Measurements from ENCODE around the gene ZNF8.
"Not testable (repeated sequence)": the region's sequence is repeated elsewhere in the genome, so short reads cannot be mapped to it uniquely, and the experiment has no call there.

ZNF8 gene

DNA sequence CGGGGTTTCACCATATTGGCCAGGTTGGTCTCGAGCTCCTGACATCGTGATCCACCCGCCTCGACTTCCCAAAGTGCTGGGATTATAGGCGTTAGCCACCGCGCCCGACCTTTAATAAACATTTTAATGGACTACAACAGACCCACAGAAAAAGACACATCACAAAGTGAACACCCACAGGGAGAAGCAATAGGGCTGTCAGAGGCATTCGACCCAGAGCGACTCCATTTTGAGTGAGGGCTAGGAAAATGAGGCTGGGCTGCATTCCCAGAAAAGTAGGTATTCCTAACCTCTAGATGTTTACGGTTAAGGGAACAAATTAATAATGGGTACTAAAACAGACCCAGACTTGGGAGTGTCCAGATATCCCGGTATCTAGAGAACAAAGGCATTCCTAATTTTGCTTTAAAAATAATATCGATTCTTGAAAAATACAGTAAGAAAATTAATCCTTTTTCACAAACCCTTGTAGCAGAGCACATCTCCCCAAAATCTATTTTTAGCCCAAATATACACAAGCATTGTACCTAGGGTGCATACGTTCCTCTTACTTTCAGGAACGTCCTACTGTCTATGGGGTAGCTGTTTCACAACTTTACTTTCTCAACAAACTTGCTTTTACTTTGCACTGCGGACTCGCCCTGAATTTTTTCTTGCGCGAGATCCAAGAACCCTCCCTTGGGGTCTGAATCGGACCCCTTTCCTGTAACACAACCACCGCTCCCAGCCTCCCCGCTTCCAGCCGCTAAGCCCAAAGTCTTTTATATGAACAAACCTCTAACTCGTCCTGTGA, 811 bp upstream of the ZNF8 start:
- Mint-ChIP-seq H3K4me3 (peak overlapping the region; percentile 96), H3K36me3 (peaks cover 22% of the 10 kb centered on the region), H3K9me3 (ENCODE audit: low read depth) (no peaks in the 10 kb centered on the region), H3K27me3 (no peaks in the 10 kb centered on the region), H3K4me1 (ENCODE audit: low read depth) (peaks cover 47% of the 10 kb centered on the region), H3K27ac (peak overlapping the region; percentile 96)

DNA sequence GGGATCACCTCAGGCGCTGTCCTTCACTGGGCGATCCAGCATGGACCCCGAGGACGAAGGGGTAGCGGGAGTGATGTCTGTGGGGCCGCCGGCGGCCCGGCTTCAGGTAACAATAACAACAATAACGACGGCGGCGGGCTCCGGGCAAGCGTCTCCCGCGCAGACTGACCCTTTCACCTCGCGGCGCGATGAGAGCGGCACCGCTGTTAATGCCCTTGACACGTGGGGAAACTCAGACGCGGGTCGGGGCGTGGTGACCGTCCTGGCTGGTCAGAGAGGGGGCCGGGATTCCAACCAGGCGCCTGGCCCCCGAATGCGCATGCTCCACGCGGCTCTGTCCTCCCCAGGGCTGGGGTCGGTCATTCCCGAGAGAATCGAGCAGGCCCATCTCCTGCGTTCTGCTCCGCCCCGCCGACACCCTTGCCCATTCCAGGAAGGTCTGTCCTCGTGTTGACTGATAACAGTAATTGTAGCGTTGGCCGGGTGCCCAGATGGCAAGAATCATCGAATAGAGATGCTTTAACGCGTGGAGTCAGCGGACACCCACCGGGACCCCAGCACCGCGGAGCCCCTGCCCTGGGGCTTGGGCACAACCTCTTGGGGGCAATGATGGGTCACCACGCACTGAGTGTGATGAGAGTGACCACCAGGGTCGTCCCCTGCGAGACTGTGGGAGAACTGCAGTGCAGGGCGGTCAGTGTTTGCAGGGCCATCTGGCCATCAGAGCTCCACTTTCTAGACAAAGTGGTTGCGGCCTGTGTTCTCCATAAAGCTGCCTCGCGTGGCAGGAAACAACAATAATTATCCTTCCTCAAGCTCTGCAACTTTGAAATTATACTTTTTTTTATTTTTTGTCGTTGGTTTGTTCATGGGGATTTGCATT, 528 bp downstream of the ZNF8 start:
- peak overlapping the region; percentile 96 for H3K27ac Mint-ChIP-seq
- peaks cover 20% of the 10 kb centered on the region for H3K36me3 Mint-ChIP-seq
- peak overlapping the region; percentile 96 for H3K4me3 Mint-ChIP-seq
- peaks cover 47% of the 10 kb centered on the region for H3K4me1 Mint-ChIP-seq (ENCODE audit: low read depth)
- H3K9me3 Mint-ChIP-seq (ENCODE audit: low read depth): no peaks in the 10 kb centered on the region
- no peaks in the 10 kb centered on the region for H3K27me3 Mint-ChIP-seq

DNA sequence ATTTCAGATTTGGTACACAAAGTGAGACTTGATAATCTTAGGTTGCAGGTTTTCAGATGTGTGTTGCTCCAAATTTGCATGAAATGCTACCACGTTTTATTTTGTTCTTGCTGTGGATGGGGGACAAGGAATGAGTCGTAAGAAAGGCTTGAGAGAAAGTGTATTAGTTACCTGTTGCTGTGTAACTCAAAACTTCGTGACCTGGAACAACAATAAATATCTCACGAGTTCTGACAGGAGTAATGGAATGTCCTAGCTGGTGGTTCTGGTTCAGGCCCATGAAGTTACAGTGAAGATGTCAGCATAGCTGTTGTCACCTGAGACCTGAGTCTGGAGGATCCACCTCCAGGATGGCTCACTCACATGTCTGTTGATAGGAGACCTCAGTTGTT, 1.2 kb downstream of the ZNF8 start:
- Mint-ChIP-seq H3K36me3 (peaks cover 14% of the 10 kb centered on the region), H3K27ac (peak overlapping the region; percentile 96)

DNA sequence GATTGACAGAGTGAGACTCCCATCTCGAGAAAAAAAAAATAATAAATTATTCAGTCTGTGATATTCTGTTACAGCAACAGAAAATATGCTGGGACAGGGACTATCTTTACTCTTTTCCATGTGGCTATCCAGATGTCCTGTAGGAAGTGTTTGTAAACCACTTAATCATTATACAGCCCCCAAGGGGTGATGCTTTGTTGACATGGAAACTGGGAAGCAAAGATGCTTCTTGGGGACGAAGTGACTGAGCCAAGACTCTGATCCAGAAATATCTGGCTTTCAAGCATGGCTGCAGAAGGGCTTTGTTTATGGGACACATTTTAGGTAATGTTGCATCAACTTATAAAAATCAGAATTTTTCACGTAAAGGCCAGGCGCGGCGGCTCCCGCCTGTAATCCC, 5.4 kb downstream of the ZNF8 start:
- H3K4me1 Mint-ChIP-seq (ENCODE audit: low read depth): peaks cover 30% of the 10 kb centered on the region
- H3K4me3 Mint-ChIP-seq: no peak overlapping the region
- no peaks in the 10 kb centered on the region for H3K9me3 Mint-ChIP-seq (ENCODE audit: low read depth)
- H3K36me3 Mint-ChIP-seq: peaks cover 16% of the 10 kb centered on the region
- no peak overlapping the region for H3K27ac Mint-ChIP-seq
- no peaks in the 10 kb centered on the region for H3K27me3 Mint-ChIP-seq

More for the DNA sequence above, 1.2 kb downstream of the ZNF8 start:
- Mint-ChIP-seq H3K27me3 (no peaks in the 10 kb centered on the region), H3K4me1 (ENCODE audit: low read depth) (peaks cover 47% of the 10 kb centered on the region), H3K4me3 (peak overlapping the region; percentile 96), H3K9me3 (ENCODE audit: low read depth) (no peaks in the 10 kb centered on the region)

DNA sequence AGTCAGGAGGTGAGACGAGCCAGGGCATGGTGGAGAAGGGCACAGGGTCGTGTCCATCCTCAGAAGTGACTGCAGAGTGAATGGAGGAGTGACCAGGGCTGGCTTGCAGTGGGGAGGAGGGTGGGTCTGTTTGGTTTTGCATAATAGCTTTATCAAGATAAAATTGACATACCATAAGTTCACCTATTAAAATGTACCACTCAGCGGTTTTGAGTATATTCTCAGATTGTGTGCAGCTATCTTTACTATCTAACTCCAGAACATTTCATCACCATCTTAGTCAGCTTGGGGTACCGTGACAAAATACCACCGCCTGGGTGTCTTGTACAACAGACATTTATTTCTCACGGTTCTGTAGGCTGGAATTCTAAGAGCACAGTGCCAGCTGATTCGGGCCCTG, 13.2 kb downstream of the ZNF8 start:
- Mint-ChIP-seq H3K36me3 (peaks cover 42% of the 10 kb centered on the region), H3K27ac (no peak overlapping the region), H3K9me3 (ENCODE audit: low read depth) (peaks cover 4% of the 10 kb centered on the region), H3K4me1 (ENCODE audit: low read depth) (peaks cover 2% of the 10 kb centered on the region), H3K27me3 (no peaks in the 10 kb centered on the region), H3K4me3 (no peak overlapping the region)

DNA sequence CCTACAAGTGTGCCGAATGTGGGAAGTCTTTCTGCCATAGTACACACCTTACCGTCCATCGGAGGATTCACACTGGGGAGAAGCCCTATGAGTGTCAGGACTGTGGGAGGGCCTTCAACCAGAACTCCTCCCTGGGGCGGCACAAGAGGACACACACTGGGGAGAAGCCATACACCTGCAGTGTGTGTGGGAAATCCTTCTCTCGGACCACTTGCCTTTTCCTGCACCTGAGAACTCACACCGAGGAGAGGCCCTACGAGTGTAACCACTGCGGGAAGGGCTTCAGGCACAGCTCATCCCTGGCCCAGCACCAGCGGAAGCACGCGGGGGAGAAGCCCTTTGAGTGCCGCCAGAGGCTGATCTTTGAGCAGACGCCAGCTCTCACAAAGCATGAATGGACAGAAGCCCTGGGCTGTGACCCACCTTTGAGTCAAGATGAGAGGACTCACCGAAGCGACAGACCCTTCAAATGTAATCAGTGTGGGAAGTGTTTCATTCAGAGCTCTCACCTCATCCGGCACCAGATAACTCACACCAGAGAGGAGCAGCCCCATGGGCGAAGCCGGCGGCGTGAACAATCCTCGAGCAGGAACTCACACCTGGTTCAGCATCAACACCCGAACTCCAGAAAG, 16.1 kb downstream of the ZNF8 start:
- Mint-ChIP-seq H3K27me3 (no peaks in the 10 kb centered on the region), H3K4me1 (ENCODE audit: low read depth) (peaks cover 4% of the 10 kb centered on the region), H3K4me3 (no peak overlapping the region), H3K36me3 (peaks cover 42% of the 10 kb centered on the region), H3K27ac (no peak overlapping the region), H3K9me3 (ENCODE audit: low read depth) (peaks cover 4% of the 10 kb centered on the region)

DNA sequence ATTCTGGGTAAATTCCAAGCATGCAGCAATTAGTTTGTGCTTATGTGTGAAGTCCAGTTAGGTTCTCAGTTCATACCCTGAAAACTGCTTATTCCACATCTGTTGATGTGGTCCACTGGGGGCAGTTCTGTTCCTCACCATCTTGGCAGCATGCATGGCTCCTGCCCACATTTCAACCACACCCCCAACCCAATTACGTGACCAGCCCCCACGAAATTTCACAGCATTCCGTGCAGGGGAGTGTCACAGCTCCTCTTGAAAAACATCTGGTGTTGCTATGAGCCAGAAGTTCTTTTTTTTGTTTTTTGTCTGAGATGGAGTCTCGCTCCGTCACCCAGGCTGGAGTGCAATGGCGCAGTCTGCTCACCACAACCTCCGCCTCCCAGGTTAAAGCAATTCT, 17.3 kb downstream of the ZNF8 start:
- H3K27me3 Mint-ChIP-seq: no peaks in the 10 kb centered on the region
- H3K9me3 Mint-ChIP-seq (ENCODE audit: low read depth): peaks cover 4% of the 10 kb centered on the region
- H3K4me1 Mint-ChIP-seq (ENCODE audit: low read depth): peaks cover 4% of the 10 kb centered on the region
- no peak overlapping the region for H3K4me3 Mint-ChIP-seq
- peaks cover 47% of the 10 kb centered on the region for H3K36me3 Mint-ChIP-seq
- H3K27ac Mint-ChIP-seq: no peak overlapping the region

DNA sequence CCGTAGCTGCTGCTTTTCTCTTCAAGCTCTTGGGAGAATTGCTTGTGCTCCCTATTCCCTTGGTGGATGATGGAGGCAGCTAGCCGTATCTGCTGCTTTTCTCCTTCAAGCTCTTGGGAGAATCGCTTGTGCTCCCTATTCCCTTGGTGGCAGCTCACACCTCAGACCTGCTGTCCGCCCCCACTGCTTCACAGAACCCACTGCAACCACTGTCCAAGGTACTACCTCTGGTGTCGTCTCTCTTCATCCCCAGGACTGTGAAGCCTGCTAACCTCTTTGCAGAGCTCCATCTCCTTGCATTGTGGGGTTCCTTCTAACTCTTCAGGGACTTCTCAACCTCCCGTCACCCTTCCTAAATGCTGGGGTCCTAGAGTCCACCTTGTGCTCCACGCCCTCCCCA, 21.9 kb downstream of the ZNF8 start:
- Mint-ChIP-seq H3K27ac (no peak overlapping the region), H3K27me3 (no peaks in the 10 kb centered on the region), H3K36me3 (peaks cover 21% of the 10 kb centered on the region), H3K4me3 (no peak overlapping the region), H3K9me3 (ENCODE audit: low read depth) (no peaks in the 10 kb centered on the region), H3K4me1 (ENCODE audit: low read depth) (peaks cover 16% of the 10 kb centered on the region)

DNA sequence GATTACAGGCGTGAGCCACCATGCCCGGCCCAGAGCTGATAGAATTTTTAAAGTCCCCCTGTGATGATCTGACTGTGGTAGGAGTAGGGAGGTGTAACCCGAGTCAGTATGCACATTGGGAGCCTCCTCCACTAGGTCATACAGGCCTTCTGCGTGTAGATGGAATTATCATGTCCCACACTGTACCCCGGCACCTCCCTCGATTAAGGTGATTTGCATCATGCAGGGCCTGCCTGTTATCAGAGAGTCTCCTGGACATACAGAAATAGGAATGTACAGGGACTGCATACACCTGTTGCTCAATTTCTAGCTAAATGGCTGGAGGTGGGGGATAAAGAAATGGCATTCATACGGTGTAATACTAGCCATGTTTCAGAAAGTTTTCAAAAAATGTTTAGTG, 25.5 kb downstream of the ZNF8 start:
- H3K9me3 Mint-ChIP-seq (ENCODE audit: low read depth): no peaks in the 10 kb centered on the region
- peak overlapping the region; percentile 98 for H3K27ac Mint-ChIP-seq
- H3K27me3 Mint-ChIP-seq: no peaks in the 10 kb centered on the region
- peak overlapping the region; percentile 96 for H3K4me3 Mint-ChIP-seq
- peaks cover 46% of the 10 kb centered on the region for H3K4me1 Mint-ChIP-seq (ENCODE audit: low read depth)
- peaks cover 25% of the 10 kb centered on the region for H3K36me3 Mint-ChIP-seq

DNA sequence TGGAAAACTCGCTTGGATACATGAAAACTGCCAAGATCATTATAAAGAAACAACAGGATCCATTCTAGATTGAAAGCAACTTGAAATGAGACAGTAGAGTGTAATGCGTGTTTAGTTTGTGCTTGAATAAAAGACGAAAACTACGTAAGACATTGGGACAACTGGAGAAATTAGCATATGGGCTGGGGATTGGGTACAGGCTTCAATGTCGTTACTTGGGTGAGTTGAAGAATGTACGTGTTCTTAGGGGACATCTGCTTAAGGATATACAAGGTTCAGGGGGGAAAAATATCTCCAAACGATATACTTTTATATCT, 26.0 kb downstream of the ZNF8 start:
- peak overlapping the region; percentile 98 for H3K27ac Mint-ChIP-seq
- H3K4me1 Mint-ChIP-seq (ENCODE audit: low read depth): peaks cover 48% of the 10 kb centered on the region
- no peaks in the 10 kb centered on the region for H3K9me3 Mint-ChIP-seq (ENCODE audit: low read depth)
- H3K4me3 Mint-ChIP-seq: peak overlapping the region; percentile 96
- H3K36me3 Mint-ChIP-seq: peaks cover 26% of the 10 kb centered on the region
- no peaks in the 10 kb centered on the region for H3K27me3 Mint-ChIP-seq

DNA sequence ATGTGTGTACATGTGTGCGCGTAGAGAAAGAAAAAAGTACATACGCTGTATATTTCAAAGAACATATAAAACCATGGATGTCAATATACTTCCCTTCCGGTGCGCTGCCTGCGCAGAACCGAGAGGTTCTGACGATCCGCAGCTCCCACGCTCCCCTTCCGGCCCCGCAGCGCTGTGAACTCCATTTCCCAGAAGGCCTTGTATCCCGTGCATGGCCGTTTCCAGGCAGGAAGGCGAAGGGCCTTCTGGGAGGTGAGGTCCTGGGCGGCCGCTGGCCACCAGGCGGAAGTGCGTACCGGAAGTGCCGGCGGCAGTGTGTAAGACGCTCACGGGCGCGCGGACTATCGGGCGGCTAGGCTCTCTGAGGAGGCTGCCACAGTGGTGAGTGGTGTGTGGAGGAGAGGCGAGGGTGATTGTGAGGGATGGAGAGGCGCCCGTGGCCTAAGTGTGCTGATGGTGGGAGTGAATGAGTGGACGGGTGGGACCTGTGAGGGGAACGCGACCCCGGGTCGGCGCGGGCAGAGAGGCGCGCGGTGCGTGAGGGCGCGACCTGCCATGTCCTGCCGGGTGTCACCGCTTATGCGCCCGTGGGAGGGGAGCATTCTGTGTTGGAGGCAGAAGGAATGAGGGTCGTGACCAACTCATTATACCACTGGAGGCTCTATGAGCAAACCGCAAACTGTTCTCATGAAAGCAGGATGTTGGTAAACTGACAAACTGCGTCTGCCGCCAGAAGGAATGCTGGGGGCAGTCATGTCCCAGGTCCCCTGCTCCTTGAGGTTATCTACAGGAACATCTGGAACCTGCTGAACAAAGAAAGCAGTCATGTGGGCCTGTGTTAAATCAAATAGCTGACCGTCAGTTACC, 26.5 kb downstream of the ZNF8 start, which contains the start of gene ERVK3-1:
Gene ERVK3-1 (plus strand): TSS at position 313 of the 867 bp plus-strand sequence. CDS start 6,792 bp downstream, outside the sequence.
- H3K27me3 Mint-ChIP-seq: no peaks in the 10 kb centered on the region
- peak within 1 kb of the TSS; percentile 96 for H3K4me3 Mint-ChIP-seq
- H3K4me1 Mint-ChIP-seq (ENCODE audit: low read depth): peaks cover 47% of the 10 kb centered on the region
- H3K9me3 Mint-ChIP-seq (ENCODE audit: low read depth): no peaks in the 10 kb centered on the region
- peak within 1 kb of the TSS; percentile 98 for H3K27ac Mint-ChIP-seq
- H3K36me3 Mint-ChIP-seq: peaks cover 25% of the 10 kb centered on the region

DNA sequence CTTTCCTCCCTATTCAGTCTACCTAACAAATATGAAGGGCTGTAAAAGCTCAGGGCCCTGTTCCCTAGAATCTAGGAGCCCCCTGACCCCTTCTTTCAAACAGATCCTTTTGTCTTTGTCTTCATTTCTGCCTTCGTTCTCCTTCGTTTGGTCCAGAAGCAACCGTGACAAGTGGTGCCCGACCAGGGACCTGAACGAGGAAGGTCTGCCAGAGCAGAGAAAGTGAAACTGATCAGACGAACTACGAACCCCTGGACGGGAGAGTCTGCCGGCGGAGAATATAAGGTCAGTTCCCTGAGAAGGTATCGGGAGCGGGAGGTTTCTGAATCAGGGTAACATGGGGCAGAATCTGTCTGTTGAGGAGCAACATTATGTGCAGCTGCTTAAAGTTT, 27.2 kb downstream of the ZNF8 start:
- H3K4me3 Mint-ChIP-seq: peak overlapping the region; percentile 96
- peaks cover 47% of the 10 kb centered on the region for H3K4me1 Mint-ChIP-seq (ENCODE audit: low read depth)
- H3K27ac Mint-ChIP-seq: peak overlapping the region; percentile 98
- peaks cover 24% of the 10 kb centered on the region for H3K36me3 Mint-ChIP-seq
- H3K27me3 Mint-ChIP-seq: no peaks in the 10 kb centered on the region
- no peaks in the 10 kb centered on the region for H3K9me3 Mint-ChIP-seq (ENCODE audit: low read depth)

DNA sequence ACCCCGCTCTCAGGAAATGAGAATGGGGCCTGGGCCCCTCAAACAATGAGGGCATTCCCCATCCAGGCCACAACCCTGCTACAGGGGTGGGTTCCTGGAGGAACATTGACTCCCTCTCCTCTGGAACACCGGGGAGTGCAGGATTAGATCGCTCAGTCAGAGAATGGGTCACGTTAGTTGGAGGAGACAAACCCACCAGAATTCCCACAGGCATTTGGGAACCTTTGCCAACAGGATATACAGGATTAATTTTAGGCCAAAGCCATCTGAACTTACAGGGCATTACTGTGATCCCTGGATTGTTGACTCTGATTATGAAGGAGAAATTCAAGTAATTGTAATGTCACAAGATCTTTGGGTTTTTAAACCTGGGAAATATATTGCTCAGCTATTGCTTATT, 29.0 kb downstream of the ZNF8 start:
- Mint-ChIP-seq H3K9me3 (ENCODE audit: low read depth) (no peaks in the 10 kb centered on the region), H3K4me1 (ENCODE audit: low read depth) (peaks cover 50% of the 10 kb centered on the region), H3K27me3 (no peaks in the 10 kb centered on the region), H3K36me3 (peaks cover 28% of the 10 kb centered on the region), H3K27ac (no peak overlapping the region), H3K4me3 (peak overlapping the region; percentile 33)

DNA sequence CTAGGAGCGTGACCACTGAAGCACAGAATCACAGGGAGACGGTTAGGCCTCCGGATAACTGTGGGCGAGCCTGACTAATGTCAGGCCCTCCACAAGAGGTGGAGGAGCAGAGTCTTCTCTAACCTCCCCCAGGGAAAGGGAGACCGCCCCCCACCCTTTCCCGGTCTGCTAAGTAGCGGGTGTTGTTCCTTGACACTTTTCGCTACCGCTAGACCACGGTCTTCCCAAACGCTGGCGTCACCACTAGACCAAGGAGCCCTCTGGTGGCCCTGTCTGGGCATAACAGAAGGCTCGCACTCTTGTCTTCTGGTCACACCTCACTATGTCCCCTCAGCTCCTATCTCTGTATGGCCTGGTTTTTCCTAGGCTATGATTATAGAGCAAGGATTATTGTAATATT, 31.9 kb downstream of the ZNF8 start:
- not testable (repeated sequence) for H3K4me3 Mint-ChIP-seq; H3K27ac Mint-ChIP-seq; H3K27me3 Mint-ChIP-seq; H3K9me3 Mint-ChIP-seq (ENCODE audit: low read depth)
- Mint-ChIP-seq H3K36me3 (peaks cover 39% of the 10 kb centered on the region), H3K4me1 (ENCODE audit: low read depth) (peaks cover 36% of the 10 kb centered on the region)

All from activated naive CD8-positive, alpha-beta T cell (primary cell).